Right lobe of liver (tissue), 6 donors: ENCODE results near the gene DHX16. TPM values are rescaled to one million over a fixed set of nuclear protein-coding genes. Genes with fewer than 3 reads are reported as not detected.
A peak's percentile ranks its signal among the peaks of the same experiment; 100 is the strongest.

Experiments used
- ATAC-seq, 4 donors: fragments of 200-7000 bp; cut with Tn5 transposase; one replicate each; pipeline ENCODE4 v1.9.1; 2020; ENCODE audit warnings: mild to moderate bottlenecking in 4 of 4, moderate library complexity in 4 of 4
- DNase-seq, 3 donors: peaks; one replicate each; pipeline ENCODE4 v3.0.0-alpha.2; 2020
- H3K27ac ChIP-seq, 3 donors: fragments of 200-600 bp; one replicate each; pipeline ENCODE4 v1.8.0; 2022
- H3K27me3 ChIP-seq, 2 donors: fragments of 200-600 bp; one replicate each; pipeline ENCODE4 v1.8.0; 2022
- H3K36me3 ChIP-seq, 4 donors: fragments of 200-600 bp; sonication (generic) in 1 of 4; one replicate each; pipeline versions ENCODE4 v1.5.1 to v1.8.0; 2017 to 2022; ENCODE audit warnings: control low read depth in 1 of 4
- H3K4me1 ChIP-seq, 4 donors: fragments of 200-600 bp; sonication (generic) in 1 of 4; one replicate each; pipeline versions ENCODE4 v1.5.1 to v1.8.0; 2017 to 2022; ENCODE audit warnings: control low read depth in 1 of 4
- H3K4me3 ChIP-seq, 3 donors: fragments of 200-600 bp; one replicate each; pipeline ENCODE4 v1.8.0; 2022
- H3K9me3 ChIP-seq, 4 donors: fragments of 200-600 bp; sonication (generic) in 1 of 4; one replicate each; pipeline versions ENCODE4 v1.5.1 to v1.8.0; 2017 to 2022; ENCODE audit warnings: control low read depth in 1 of 4
- CTCF ChIP-seq, 4 donors: fragments of 200-600 bp in 3 of 4; fragments of 450-650 bp in 1 of 4; IDR thresholded peaks; one replicate each; pipeline versions ENCODE4 v1.5.1 to v1.8.0; 2016 to 2022; ENCODE audit warnings: antibody characterized with exemption in 4 of 4, mild to moderate bottlenecking in 2 of 4
- POLR2A ChIP-seq: fragments of 450-650 bp; IDR thresholded peaks from one replicate; pipeline ENCODE4 v1.6.1; 2017; ENCODE audit warnings: antibody characterized with exemption, mild to moderate bottlenecking
- WGBS: methylation state at CpG from one replicate; pipeline ENCODE4 v1.1.6; 2018; ENCODE audit warnings: low coverage, low lambda C conversion rate; ENCODE audit not compliant: insufficient coverage; ENCODE audit errors: missing lambda C conversion rate; 5-methylcytosine and 5-hydroxymethylcytosine counted together
- intact Hi-C, 2 donors: fragments of 100-400 bp; cut with DNase I; formaldehyde crosslinking; loops; one replicate each; pipeline versions ENCODE4 v1.11.2 to v1.14.1; 2022
- total RNA-seq, 6 experiments: library from RNA; depleted of rRNA in 2 of 6; stranded (reverse); fragments of >200 nt in 2 of 6; fragmentation: NEBNext Ultra II Directional in 3 of 6; extraction: Animal tissue kit (Norgen Biotek cat#: 25700) in 3 of 6; gene quantifications; one replicate each; pipeline versions ENCODE4 v1.1.0 to v1.2.4, GENCODE V29; 2016 to 2023
- donor health status: DM: no; HTN: yes; CAD: no.
- donor health status: DM: no; HTN: no; CAD: no.
- donor health status: DM: no; HTN: no; CAD: no.
- donor health status: DM: no; HTN: yes; CAD: no.
- donor health status: DM: no; HTN: yes; CAD: no.

The DHX16 gene
- total RNA-seq, 6 experiments from 2014 or later, result 12.3 to 17.8 (median 14.4) TPM

DNA sequence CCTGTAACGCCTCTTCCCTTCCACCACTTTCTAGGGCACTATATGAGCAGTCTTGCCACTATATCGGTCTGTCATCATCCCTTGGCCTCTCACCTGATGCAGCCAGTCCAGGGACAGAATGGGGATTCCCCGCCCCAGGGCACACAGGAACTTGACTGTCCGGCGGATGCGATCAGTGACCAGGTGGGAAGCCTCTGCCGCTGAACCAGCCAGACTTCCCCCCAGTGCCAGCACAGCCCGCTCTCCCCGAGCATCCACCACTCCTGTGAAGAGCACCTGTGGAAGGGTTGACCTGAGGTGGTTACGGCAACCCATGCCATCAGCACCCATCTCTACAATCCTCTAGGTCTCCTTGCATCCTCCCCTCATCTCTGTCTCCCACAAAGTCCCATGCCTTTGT lies 30.2 kb upstream of the DHX16 start:
- Histone ChIP-seq H3K4me3 (no peak overlapping the region), H3K27ac (no peak overlapping the region), H3K36me3 (no peaks in the 10 kb centered on the region), H3K4me1 (peaks cover 0 to 21% (median 7%) of the 10 kb centered on the region in 4 donors), H3K27me3 (no peaks in the 10 kb centered on the region), H3K9me3 (no peaks in the 10 kb centered on the region)
- intact Hi-C loops, result no loop called here
- ATAC-seq, result no peak
- no peak for TF ChIP-seq CTCF (IDR thresholded peaks at IDR 0.05)
- no peak for TF ChIP-seq POLR2A
- DNase-seq, result no peak
- WGBS, result 93% methylated on average over 7 of the region's 10 CpGs

GRCh38 chr6:30700340-30700739 lies 27.5 kb upstream of the DHX16 start:
- intact Hi-C loops, result no loop called here
- WGBS, result 23% methylated on average over 4 of the region's 4 CpGs
- no peaks in the 10 kb centered on the region for H3K27me3 ChIP-seq

GRCh38 chr6:30696432-30696831 lies 23.6 kb upstream of the DHX16 start:
- ATAC-seq (no peak), DNase-seq (peak in 1 of 3 donors; percentile 1)
- WGBS, result 96% methylated on average over 4 of the region's 5 CpGs

More at GRCh38 chr6:30700340-30700739, 27.5 kb upstream of the DHX16 start:
- no peak overlapping the region for H3K27ac ChIP-seq
- TF ChIP-seq CTCF (IDR thresholded peaks at IDR 0.05) (no peak), POLR2A (no peak)
- peaks cover 0 to 16% (median 5%) of the 10 kb centered on the region in 4 donors for H3K4me1 ChIP-seq
- H3K4me3 ChIP-seq, result no peak overlapping the region
- peak; percentile 69 to 84 (median 79) for DNase-seq
- no peaks in the 10 kb centered on the region for H3K36me3 ChIP-seq
- peak; percentile 75 to 98 (median 96) for ATAC-seq
- H3K9me3 ChIP-seq, result no peaks in the 10 kb centered on the region

GRCh38 chr6:30691208-30691847 lies 18.5 kb upstream of the DHX16 start:
- intact Hi-C loops, result no loop called here
- TF ChIP-seq POLR2A, result no peak
- TF ChIP-seq CTCF (IDR thresholded peaks at IDR 0.05), result no peak
- Histone ChIP-seq H3K9me3 (no peaks in the 10 kb centered on the region), H3K36me3 (no peaks in the 10 kb centered on the region), H3K4me3 (peak overlapping the region; percentile 54 to 70 (median 62)), H3K27me3 (no peaks in the 10 kb centered on the region), H3K27ac (peak overlapping the region; percentile 30 to 61 (median 59)), H3K4me1 (peaks cover 0 to 30% (median 11%) of the 10 kb centered on the region in 4 donors)
- WGBS, result 3% methylated on average over 8 of the region's 8 CpGs
- peak in 1 of 4 donors; percentile 11 for ATAC-seq
- no peak for DNase-seq

More at GRCh38 chr6:30696432-30696831, 23.6 kb upstream of the DHX16 start:
- Histone ChIP-seq H3K27ac (no peak overlapping the region), H3K36me3 (no peaks in the 10 kb centered on the region), H3K4me1 (peaks cover 0 to 27% (median 10%) of the 10 kb centered on the region in 4 donors), H3K27me3 (no peaks in the 10 kb centered on the region), H3K9me3 (no peaks in the 10 kb centered on the region), H3K4me3 (no peak overlapping the region)
- TF ChIP-seq POLR2A (no peak), CTCF (IDR thresholded peaks at IDR 0.05) (no peak)
- intact Hi-C loops, result no loop called here
